Brain pericyte (primary cell): ENCODE results near the gene RNF44.

Experiments
- DNase-seq: peaks from one replicate; pipeline ENCODE4 v3.0.0-alpha.2; 2012; ENCODE audit warnings: low read depth, low spot score

The RNF44 gene

DNA sequence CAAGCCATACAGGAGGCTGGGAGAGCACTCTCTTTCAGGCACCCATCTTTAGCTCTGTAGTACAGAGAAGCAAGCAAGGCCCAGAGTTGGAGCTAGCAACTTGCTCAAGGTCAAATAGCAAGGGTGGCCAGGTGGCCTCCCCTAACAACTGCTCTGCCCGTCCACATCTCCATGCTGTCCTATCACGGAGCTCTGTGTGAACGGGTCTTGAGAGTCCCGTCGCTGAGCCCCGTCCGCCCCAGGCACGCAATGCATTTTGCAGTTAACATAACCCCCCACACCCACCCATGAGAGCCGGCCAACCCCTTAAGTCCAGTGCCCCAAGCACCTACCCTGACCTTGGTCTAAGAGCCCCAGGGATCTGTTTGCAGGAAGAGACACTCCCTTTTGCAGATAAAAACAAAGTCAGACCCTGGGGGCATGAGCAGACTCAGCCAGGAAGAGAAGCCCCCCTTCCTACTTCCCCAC is 1.5 kb downstream of the RNF44 start:
- DNase-seq: no peak

DNA sequence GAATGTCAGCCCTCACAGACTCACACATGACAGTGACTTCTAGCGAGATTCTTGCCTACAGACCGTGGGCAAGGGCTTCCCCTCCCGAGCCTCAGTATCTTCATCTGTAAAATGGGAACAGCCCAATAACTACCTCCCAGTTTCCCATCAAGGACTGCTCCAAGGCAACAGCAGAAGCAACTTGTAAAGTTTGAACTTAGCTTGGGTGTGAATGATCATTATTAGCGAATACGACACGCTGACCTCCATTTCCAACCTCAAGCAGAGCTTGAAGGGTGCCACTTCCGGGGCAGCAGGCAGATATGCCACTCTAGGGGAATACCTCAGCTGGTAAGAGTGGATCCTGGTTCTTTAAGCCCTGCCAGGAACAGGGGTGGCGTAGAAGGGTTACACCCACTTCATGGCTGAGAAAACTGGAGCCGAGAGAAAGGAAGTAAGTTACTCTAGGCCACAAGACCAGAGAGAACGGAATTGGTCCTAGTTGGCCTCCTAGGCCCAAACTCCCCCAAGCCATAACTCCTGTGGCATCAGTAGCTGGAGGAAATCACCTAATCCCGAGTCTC is 2.0 kb downstream of the RNF44 start:
- no peak for DNase-seq

DNA sequence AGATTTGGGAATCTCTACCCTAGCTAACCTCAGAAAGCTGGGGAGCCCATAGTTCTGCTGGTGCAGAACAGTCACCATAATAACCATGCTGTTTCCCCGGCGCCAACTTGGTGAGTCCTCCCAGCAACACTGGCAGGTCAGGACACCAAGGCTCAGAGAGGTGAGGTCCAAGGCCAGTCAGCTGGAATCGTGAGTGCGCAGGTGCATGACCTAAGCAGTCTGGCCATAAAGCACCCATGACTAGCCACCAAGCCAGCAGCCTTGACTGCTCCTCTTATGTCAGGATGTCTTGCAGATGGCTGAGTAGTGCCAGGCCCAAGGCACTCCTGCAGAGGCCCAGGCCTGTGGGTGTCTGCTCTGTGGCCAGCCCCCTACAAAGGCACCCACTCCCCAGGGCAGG is 2.6 kb downstream of the RNF44 start:
- no peak for DNase-seq

DNA sequence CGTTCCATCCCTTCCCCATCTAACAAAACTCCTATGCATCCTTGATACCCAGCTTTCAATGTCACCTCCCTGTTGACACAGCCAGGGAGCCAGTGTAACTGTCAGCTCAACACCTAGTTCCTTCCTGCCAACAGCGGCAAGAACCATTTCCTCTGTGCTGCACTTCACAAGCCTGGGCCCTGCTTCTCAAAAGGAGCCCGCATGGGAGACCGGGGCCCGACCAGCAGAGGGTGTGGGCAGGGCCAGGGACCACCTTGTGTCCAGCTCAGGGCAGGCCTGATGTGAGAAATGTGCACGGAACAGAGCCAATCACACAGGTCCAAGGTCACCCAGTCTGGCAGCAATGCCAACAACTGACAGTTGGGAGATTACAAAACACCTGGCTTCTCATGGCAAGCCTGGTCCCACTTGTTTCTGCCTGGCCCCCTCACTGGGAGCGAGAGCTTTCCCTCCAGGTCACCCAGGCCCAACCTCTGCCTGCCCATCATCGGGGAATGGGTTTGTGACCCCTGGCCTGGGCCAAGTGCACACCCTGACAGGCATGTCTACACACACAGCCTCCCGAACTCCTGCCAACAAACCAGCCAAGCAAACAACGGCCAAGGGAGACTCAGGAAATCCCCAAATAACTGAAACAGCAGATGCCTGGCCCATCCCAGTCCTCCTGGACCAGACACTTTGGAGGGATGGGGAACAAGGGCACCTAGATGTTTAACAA is 3.1 kb downstream of the RNF44 start:
- DNase-seq: no peak

DNA sequence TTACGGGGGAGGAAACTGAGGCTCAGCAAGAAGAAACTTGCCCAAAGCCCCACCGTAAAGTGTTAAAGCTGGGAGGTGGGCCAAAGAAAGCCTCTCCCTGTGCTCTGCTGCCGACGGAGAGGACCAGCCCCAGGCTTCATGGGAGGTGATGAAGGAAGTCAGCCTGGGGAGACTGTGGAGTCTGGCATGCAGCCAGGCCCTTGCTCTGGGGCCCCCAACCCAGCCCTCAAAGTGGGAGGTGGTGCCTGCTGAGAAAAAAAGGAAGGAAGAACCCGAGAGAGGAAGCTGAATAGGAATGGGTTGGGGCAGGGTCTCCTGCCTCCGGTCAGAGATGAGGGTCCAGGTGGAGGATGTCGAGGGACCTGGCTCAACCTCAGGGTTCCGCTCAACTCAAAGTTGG is 3.8 kb downstream of the RNF44 start:
- no peak for DNase-seq

DNA sequence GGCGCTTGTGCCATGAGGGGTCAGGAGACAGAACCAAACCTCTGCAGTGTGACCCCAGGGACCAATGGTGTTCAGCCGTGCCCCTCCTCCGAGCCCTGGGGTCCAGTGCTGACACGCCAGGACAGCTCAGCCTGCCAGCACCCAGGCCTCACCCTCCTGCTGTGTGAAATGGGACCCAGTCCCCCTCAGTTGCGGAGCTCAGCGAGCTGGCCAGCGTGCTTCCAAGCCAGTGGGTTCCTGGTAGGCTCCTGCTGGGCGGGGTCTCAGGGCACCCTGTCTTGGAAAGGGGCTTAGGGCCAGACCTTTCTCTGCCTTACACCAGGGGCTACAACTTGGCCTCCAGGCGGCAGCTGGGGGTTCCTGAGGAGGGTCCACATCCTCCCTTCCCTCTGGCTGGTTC is 4.4 kb downstream of the RNF44 start:
- DNase-seq: no peak

DNA sequence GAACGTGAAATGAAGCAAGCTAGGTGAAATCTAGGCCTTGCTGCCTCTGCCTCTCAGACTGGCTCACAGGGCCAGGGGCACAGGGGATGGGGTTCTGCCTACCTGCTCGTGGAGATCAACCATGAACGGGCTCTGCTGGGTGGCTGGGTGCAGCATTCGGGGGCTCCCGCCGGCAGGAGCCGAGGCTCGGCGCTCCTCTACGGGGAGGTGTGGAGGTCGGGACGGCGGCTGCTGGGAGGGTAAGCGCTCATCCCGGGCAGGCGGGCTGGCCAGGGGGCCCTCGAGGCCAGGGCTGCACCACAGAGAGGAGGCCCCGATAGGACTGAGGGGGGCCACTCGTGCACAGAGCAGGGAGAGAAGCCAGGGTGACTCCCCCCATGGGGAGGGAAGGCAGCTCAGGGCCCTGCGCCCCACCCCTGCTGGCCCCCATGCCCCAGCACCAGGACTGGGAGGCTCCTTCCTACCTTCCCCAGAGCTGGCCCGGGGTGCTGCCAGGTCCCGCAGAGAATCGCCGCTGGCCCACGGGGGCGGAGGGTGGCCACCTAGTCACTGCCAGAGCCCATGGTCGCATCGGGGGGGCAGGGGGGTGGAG is 5.2 kb downstream of the RNF44 start:
- no peak for DNase-seq

DNA sequence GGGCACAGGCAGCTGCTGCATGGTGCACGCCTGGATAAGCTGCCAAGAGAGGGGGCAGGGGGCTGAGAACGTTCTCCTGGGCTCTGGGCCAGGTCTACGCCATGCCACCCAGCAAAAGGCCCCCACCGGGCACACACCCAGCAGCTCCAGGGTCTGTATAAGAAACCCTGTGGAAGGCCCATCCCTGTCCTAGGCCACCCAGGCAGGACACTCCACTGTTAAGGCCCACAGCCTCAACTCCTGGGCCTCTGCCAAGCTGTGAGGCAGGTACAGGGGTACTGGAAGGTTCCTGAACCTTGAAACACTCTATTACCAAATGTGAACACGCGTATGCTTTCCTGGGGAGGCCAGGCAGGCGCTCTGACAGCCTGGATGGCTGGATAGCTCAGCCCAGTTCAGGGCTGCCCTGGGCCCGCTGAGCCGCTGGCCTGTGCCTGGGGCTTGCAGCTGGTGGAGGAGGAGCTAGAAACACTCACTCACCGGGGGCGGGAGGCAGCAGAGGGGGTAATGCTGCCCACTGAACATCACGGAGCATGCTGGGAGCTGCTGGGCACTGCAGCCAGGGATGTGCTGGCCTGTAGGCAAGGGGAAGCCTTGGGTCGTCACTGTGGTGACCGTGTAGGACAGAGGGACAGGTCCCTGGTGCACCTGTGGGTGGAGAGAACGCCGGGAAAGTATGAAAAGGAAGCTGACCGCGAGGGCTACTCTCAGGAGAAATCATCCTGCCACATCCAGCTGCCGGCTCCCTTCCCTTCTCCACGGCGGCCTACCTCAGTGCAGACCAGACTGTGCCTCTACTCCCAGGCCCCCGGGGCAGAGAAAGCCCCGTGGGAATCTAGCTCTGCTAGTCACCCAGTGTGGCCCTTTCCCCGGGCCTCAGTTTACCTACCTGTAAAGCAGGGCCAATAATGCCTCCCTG is 6.0 kb downstream of the RNF44 start:
- DNase-seq: peak; percentile 50

DNA sequence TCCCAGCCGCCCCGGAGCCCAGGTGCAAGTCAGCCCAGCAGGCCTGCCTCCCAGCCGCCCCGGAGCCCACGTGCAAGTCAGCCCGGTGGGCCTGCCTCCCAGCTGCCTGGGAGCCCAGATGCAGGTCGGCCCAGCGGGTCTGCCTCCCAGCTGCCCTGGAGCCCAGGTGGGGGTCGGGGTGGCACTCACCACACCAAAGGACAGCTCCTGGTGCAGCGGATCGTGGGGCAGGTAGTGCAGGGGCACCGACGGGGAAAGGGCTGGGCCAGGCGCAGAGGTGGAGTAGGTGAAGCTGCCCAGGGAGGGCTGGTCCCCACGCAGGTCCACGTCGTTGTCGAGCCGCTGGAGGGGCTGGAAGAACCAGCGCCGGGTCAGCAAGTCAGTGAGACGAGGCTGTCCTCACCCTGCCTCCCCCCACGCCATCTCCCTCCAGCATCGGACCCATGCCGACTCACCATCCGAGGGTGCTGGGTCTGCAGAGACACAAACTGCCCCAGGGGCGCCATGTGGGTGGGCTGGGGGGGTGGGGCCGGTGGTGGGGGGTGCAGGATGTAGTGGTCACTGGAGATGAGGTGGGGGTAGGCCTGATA is 6.7 kb downstream of the RNF44 start:
- DNase-seq: no peak

DNA sequence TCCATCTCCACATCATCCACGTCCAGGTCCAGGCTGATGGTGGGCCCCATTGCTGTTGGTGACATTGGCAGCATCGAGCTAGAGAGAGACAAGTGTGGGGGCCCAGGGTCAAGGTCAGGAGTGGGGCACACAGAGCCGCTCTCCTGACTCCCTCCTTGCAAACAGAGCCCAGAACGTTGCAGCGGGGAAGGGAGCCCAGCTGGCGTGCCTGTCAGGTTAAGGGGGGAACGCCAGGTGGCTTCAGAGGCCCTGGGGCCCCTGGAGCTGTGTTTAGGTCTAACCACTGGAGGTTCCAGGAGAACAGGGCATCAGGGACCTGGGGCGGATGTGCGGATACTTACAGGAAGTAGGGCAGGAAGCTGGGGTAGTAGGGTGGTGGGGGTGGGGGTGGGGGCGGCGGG is 7.5 kb downstream of the RNF44 start:
- DNase-seq: no peak

DNA sequence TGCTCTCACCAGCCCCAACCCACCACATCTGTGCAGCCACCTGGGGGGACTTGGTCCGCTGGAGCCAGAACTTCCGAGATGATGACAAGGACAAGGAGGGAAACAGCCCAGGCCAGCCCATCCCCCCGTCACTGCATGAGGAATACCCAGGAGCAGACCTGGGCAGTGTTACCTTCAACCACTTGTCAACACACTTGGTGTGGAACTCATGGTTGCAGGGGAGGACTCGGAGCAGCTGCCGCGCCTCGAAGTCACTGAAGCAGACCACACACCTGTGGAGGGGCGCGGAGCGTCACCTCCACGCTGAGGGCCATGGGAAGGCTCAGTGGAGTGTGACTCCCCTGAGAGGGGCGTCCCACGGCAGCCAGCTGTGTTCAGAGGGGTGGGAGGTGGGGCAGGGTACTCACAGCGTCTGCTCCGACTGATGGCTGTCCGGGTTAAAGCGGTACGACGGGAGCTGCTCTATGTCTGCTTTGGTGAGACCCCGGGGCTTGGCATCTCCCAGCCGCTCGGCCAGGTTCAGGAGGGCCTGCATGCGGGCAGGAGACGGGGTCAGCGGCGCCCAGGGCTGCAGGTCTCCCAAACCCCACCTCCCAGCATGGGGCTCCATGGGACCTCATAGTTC is 8.0 kb downstream of the RNF44 start:
- no peak for DNase-seq

DNA sequence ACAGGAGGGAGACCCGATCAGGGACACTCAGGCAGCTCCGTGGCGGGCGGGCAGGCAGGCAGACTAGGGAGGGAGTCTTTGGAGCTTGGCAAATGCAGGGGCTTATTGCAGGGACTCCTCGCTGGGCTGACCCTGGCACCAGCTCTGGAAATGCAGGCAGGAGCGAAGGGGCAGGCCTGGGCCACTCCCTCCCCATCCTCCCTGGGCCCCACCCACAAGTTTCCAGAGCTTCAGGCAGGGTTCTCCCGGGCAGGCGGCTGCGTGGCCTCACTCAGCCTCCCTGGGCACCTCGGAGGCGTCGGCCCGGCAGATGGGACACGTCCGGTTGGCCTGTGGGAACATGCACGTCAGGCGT is 8.5 kb downstream of the RNF44 start:
- no peak for DNase-seq

DNA sequence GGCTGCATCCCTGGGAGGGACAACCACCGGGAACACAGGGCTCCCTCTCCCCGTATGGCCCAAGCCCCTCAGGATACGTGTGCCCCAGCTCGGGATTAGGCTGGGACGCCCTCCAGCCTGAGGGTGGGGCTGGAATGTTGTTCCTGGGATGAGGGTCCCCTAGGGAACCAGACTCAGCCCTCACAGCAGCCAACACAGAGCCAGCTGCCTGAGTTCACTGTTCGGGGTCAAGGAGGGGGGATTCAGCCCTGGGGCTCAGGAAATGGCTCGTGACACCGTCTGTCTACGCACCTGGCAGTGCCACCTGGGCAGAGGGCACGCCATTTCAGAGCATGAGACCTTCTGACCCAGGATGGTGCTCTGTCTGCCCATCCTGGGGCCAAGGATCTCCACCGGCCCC is 8.9 kb downstream of the RNF44 start:
- no peak for DNase-seq

DNA sequence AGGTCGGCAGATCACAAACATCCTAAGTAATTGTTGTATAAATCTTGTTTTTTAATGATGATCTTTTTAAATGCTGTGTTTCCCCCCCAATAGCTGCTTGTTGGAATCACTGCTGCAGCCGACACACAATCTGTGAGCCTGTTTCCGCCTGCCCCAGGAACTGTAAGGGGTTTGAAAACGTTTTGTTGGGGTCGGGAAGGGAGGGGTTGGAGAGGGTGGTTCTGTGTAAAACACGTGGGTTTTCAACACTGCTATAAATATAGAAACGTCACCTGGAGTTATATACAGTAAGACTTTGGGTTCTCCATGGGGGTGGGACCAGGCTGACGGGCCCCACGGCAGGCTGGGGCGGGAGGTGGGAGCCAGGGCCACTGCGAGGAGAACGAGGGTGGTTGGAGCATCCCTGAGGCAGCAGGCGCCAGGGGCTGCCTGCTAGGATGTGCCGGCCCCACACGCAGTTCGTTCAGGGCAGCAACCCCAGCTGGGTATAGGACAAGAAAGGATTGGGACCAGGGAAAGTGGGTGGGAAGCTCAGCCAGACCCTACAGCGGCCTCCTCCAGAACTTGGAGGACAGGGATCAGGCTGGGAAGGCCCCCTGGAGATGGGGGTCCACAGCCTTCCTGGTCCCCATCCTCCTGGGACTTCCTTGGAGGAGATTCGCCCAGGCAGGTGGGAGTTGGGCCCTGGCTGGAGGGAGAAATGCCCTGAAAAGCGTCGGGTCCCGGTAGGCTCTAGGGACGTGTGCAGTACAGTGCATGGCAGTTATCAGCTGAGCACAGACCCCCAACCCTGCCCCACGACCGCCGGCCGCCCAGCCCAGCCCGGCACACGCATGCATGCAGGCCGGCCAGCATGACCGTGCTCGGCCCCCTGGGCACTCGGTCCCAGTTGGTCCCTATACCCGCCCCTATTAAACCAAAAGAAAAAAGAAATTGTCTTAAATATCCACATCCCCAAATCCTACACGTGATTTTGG is 9.7 kb downstream of the RNF44 start:
- DNase-seq: no peak

DNA sequence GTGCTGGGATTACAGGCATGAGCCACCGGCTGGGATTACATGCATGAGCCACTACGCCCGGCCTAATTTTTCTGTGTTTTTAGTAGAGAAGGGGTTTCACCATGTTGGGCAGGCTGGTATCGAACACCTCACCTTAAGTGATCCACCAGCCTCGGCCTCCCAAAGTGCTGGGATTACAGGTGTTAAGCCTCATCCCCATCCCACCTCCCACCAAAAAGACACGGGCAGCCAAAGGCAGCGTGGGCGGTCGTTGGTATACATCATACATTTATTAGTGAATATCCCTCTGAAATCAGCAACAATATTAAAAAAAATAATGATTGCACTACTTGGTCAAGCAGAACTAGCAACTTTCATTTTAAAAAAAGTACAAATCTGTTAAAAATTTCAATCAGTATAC is 10.7 kb downstream of the RNF44 start:
- DNase-seq: no peak

DNA sequence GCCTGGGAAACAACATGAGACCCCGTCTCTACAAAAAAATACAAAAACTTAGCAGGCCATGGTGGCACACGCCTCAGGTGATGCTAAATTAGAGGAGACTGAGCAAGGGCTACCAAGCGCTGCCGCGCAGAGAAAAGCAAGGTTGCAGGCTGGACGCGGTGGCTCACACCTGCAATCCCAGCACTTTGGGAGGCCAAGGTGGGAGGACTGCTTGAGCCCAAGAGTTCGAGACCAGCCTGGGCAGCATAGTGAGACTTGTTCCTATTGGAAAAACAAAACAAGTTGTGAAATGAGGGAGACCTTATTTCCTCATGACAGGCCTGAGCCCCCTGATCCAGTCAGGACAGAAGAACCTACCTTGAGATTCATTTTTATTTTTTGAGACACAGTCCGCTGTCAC is 11.5 kb downstream of the RNF44 start:
- no peak for DNase-seq

DNA sequence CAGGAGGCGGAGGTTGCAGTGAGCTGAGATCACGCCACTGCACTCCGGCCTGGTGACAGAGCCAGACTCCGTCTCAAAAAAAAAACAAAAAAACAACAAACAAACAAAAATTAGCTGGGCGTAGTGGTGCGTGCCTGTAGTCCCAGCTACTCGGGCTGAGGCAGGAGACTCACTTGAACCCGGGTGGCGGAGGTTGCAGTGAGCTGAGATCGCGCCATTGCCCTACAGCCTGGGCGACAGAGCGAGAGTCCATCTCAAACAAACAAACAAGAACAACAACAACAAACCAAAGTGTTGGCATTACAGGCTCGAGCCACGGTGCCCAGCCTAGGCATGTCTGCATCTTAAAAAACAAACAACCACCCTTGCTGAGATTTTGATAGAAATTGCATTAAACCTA is 12.2 kb downstream of the RNF44 start:
- DNase-seq: no peak

DNA sequence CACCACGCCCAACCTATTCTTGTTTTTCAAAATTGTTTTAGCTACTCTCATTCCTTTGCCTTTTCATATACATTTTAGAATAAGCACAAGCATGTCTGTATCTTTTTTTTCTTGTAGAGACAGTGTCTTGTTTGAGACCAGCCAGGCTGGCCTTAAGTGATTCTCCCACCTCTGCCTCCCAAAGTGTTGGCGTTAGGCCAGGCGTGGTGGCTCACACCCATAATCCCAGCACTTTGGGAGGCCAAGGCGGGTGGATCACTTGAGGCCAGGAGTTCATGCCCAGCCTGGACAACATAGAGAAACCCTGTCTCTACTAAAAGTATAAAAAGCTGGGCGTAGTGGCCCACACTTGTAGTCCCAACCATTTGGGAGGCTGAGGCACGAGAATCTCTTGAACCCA is 13.1 kb downstream of the RNF44 start:
- DNase-seq: no peak

DNA sequence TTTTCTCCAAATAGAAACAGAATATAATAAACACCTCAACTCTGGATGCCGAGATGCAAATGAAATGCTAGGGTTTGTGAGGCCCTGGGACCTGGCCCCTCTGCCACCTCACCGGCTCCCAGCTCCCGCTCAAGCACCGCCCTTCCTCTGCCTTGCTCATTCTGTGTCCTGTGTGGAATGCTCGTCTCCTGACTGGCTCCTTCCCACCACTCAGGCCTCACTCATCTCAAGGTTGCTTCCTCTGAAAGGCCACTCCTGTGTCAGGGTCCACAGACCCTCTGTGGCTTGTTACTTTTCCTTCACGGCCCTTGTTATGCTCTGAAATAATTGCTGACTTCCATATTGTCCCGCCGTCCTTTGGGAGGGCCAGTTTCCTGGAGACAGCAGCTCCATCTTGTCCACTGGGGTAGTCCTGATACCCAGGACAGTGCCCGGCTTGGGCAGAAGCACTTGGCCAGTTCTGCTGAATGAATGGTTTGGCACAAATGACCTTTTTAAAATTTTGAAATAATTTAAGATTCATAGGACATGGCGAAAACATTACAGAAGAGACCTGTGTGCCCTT is 15.4 kb downstream of the RNF44 start:
- DNase-seq: no peak

DNA sequence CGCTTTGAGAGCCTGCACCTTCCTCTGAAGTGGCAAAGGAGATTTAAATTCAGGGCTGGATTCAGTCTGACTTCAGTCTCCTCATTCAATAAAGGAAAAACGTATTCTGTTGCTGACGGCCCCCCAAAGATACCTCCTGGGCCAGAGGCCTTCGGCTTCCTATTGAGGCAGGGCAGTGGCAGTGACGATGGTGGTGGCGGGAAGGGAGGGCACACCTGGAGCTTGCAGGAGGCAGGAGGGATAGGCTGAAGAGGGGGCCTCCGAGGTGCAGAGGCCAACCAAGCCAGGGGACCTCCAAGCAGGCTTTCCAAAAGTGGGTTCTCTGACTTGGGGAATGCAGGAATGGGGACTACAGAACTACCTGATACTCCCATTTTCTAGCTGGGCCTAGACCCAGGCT is 15.9 kb downstream of the RNF44 start:
- DNase-seq: no peak
